H1 (cell line): ENCODE data around the gene SIRT7. TPM values are rescaled to one million over a fixed set of nuclear protein-coding genes. Genes with fewer than 3 reads are reported as not detected.

Experiments used
- CTCF ChIA-PET: fragments of 300-600 bp; sonication (Branson Sonifier 250); formaldehyde crosslinking; loops from one replicate; lab custom pipeline; 2021; ENCODE audit not compliant: partially characterized antibody; lab: Charles Lee
- POLR2A ChIA-PET: fragments of 300-600 bp; sonication (Branson Sonifier 250); formaldehyde crosslinking; loops from one replicate; lab custom pipeline; 2021; ENCODE audit warnings: inconsistent platforms; ENCODE audit not compliant: partially characterized antibody; lab: Charles Lee
- DNase-seq, 2 experiments: peaks; one replicate each; pipeline versions ENCODE4 v3.0.0 to v3.0.0-alpha.2; 2010 to 2022; ENCODE audit warnings: low spot score in 2 of 2, low read depth in 1 of 2, mixed read lengths in 1 of 2
- FAIRE-seq: peaks from 2 replicates; lab custom pipeline; 2011; peaks lifted over from hg19 to GRCh38; lab: Jason Lieb, UNC
- H2AFZ ChIP-seq: 2 replicates; pipeline ENCODE4 v1.8.1; 2012; ENCODE audit warnings: low read length, inconsistent platforms
- H2AK5ac ChIP-seq: 2 replicates; pipeline ENCODE4 v1.6.1; 2013; ENCODE audit warnings: low read depth, low read length
- H2BK120ac ChIP-seq: replicated peaks from 2 replicates; pipeline ENCODE3; 2013; ENCODE audit warnings: low read depth, low read length, inconsistent platforms
- H2BK12ac ChIP-seq: 2 replicates; pipeline ENCODE4 v1.6.1; 2013; ENCODE audit warnings: low read depth, low read length
- H2BK15ac ChIP-seq: 2 replicates; pipeline ENCODE4 v1.6.1; 2013; ENCODE audit warnings: low read length
- H2BK20ac ChIP-seq: 2 replicates; pipeline ENCODE4 v1.6.1; 2013; ENCODE audit warnings: low read length
- H2BK5ac ChIP-seq: 2 replicates; pipeline ENCODE4 v1.6.1; 2013; ENCODE audit warnings: low read depth, low read length
- H3K14ac ChIP-seq: 2 replicates; pipeline ENCODE4 v1.6.1; 2013; ENCODE audit warnings: inconsistent platforms; ENCODE audit not compliant: insufficient read length
- H3K18ac ChIP-seq: 2 replicates; pipeline ENCODE4 v1.6.1; 2013; ENCODE audit warnings: low read length; ENCODE audit errors: extremely low read depth
- H3K23ac ChIP-seq: 2 replicates; pipeline ENCODE4 v1.6.1; 2013; ENCODE audit warnings: inconsistent platforms; ENCODE audit not compliant: insufficient read length
- H3K23me2 ChIP-seq: 2 replicates; pipeline ENCODE4 v1.6.1; 2013; ENCODE audit warnings: low read depth, low read length
- H3K27ac ChIP-seq: 2 replicates; pipeline ENCODE4 v1.6.1; 2011; ENCODE audit warnings: low read depth, low read length, inconsistent platforms
- H3K27me3 ChIP-seq, 4 experiments: replicated peaks in 1 of 4; 1 replicate in 1 of 4; 2 replicates in 3 of 4; pipeline versions ENCODE4 v1.6.1 to v1.8.1; 2011 to 2013; ENCODE audit warnings: low read length in 3 of 4, mild to moderate bottlenecking in 3 of 4, inconsistent platforms in 2 of 4, mixed read lengths in 2 of 4, moderate library complexity in 1 of 4; ENCODE audit not compliant: control insufficient read depth in 3 of 4, insufficient read depth in 3 of 4; ENCODE audit errors: extremely low read depth in 1 of 4
- H3K36me3 ChIP-seq, 4 experiments: 2 replicates each; pipeline versions ENCODE4 v1.6.1 to v1.8.1; 2011 to 2013; ENCODE audit warnings: mild to moderate bottlenecking in 4 of 4, low read length in 3 of 4, moderate library complexity in 2 of 4, control low read depth in 1 of 4, inconsistent platforms in 1 of 4; ENCODE audit not compliant: insufficient read depth in 4 of 4, control insufficient read depth in 2 of 4
- H3K4ac ChIP-seq: replicated peaks from 2 replicates; pipeline ENCODE3; 2013; ENCODE audit warnings: low read length, low read depth, mixed read lengths, inconsistent platforms; ENCODE audit not compliant: insufficient read length
- H3K4me1 ChIP-seq, 4 experiments: replicated peaks in 1 of 4; 1 replicate in 1 of 4; 2 replicates in 3 of 4; pipeline versions ENCODE4 v1.6.1 to v1.8.1; 2011 to 2013; ENCODE audit warnings: low read length in 3 of 4, inconsistent platforms in 2 of 4, mixed read lengths in 1 of 4; ENCODE audit not compliant: insufficient read depth in 4 of 4, control insufficient read depth in 3 of 4
- H3K4me2 ChIP-seq, 2 experiments: 2 replicates each; pipeline versions ENCODE4 v1.6.1 to v1.8.1; 2011 to 2013; ENCODE audit warnings: low read depth in 2 of 2, low read length in 2 of 2, control low read depth in 1 of 2, inconsistent platforms in 1 of 2, mild to moderate bottlenecking in 1 of 2; ENCODE audit not compliant: insufficient read depth in 1 of 2
- H3K4me3 ChIP-seq, 4 experiments: fragments of 200-600, 300-600 bp in 1 of 4; sonication (generic), shearing (Covaris generic), sonication (Bioruptor Twin) in 1 of 4; 2 replicates each; pipeline versions ENCODE4 v1.5.1 to v1.8.1; 2011 to 2016; ENCODE audit warnings: low read length in 4 of 4, low read depth in 3 of 4, control low read depth in 2 of 4, inconsistent platforms in 2 of 4, mild to moderate bottlenecking in 2 of 4, mixed read lengths in 1 of 4, moderate library complexity in 1 of 4; ENCODE audit not compliant: insufficient read depth in 2 of 4; ENCODE audit errors: extremely low read depth in 1 of 4
- H3K56ac ChIP-seq: replicated peaks from 2 replicates; pipeline ENCODE3; 2013; ENCODE audit warnings: low read depth, mild to moderate bottlenecking, mixed read lengths, low read length, inconsistent platforms; ENCODE audit not compliant: insufficient read length
- H3K79me1 ChIP-seq: 2 replicates; pipeline ENCODE4 v1.6.1; 2013; ENCODE audit warnings: low read depth, low read length, control low read depth
- H3K79me2 ChIP-seq, 2 experiments: 2 replicates each; pipeline versions ENCODE4 v1.6.1 to v1.8.1; 2012 to 2013; ENCODE audit warnings: low read length in 2 of 2, mild to moderate bottlenecking in 2 of 2, inconsistent platforms in 1 of 2; ENCODE audit not compliant: insufficient read depth in 2 of 2, control insufficient read depth in 1 of 2
- H3K9ac ChIP-seq, 4 experiments: replicated peaks in 1 of 4; 1 replicate in 1 of 4; 2 replicates in 3 of 4; pipeline versions ENCODE4 v1.6.1 to v1.8.1; 2011 to 2013; ENCODE audit warnings: low read depth in 3 of 4, low read length in 3 of 4, control low read depth in 2 of 4, mild to moderate bottlenecking in 2 of 4, moderate library complexity in 2 of 4, inconsistent platforms in 1 of 4; ENCODE audit errors: extremely low read depth in 1 of 4
- H3K9me3 ChIP-seq, 2 experiments: 2 replicates each; pipeline versions ENCODE4 v1.6.1 to v1.8.1; 2012 to 2013; ENCODE audit warnings: mild to moderate bottlenecking in 2 of 2, moderate library complexity in 2 of 2, control low read depth in 1 of 2, inconsistent platforms in 1 of 2, low read depth in 1 of 2, low read length in 1 of 2, mixed read lengths in 1 of 2; ENCODE audit not compliant: insufficient read depth in 2 of 2
- H4K20me1 ChIP-seq, 2 experiments: replicated peaks in 1 of 2; 2 replicates each; pipeline versions ENCODE3 to v1.8.1; 2011 to 2013; ENCODE audit warnings: inconsistent platforms in 2 of 2, low read length in 2 of 2, mild to moderate bottlenecking in 1 of 2; ENCODE audit not compliant: insufficient read depth in 2 of 2, control insufficient read depth in 1 of 2
- H4K5ac ChIP-seq: 2 replicates; pipeline ENCODE4 v1.6.1; 2013; ENCODE audit warnings: low read length, low read depth, mixed read lengths, inconsistent platforms; ENCODE audit not compliant: insufficient read length
- H4K8ac ChIP-seq: 2 replicates; pipeline ENCODE4 v1.8.0; 2013; ENCODE audit warnings: mild to moderate bottlenecking, moderate library complexity, low read length, inconsistent platforms; ENCODE audit not compliant: insufficient read depth; ENCODE audit errors: extremely low read depth
- H4K91ac ChIP-seq: replicated peaks from 2 replicates; pipeline ENCODE3; 2013; ENCODE audit warnings: low read length, mixed read lengths, inconsistent platforms; ENCODE audit not compliant: insufficient read length
- MAFK ChIP-seq: IDR thresholded peaks from 2 replicates; pipeline ENCODE4 v1.6.1; 2012; ENCODE audit warnings: low read depth, mild to moderate bottlenecking, improper control_type of control experiment, low read length
- POLR2A ChIP-seq, 2 experiments: IDR thresholded peaks; 1 replicate in 1 of 2; 2 replicates in 1 of 2; pipeline ENCODE4 v1.6.1; 2011; ENCODE audit warnings: low read depth in 2 of 2, low read length in 2 of 2, mild to moderate bottlenecking in 2 of 2; ENCODE audit errors: control extremely low read depth in 1 of 2
- WGBS, 2 experiments: shearing (Covaris generic) in 1 of 2; methylation state at CpG; one replicate each; pipeline versions ENCODE4 v1.1.6 to v1.1.7; 2013 to 2015; ENCODE audit warnings: low lambda C conversion rate in 2 of 2, mixed read lengths in 2 of 2, inconsistent platforms in 1 of 2, low coverage in 1 of 2, missing lambda C conversion rate in 1 of 2; ENCODE audit not compliant: insufficient replicate concordance in 2 of 2, insufficient coverage in 1 of 2, insufficient read length in 1 of 2; ENCODE audit errors: extremely low coverage in 1 of 2, missing lambda C conversion rate in 1 of 2; 5-methylcytosine and 5-hydroxymethylcytosine counted together
- polyA plus RNA-seq, 7 experiments: library from polyadenylated mRNA; depleted of rRNA in 3 of 7; stranded (reverse) in 5 of 7; unstranded in 2 of 7; fragments of >200 nt in 5 of 7; fragments of 200-250 nt in 2 of 7; gene quantifications; 1 replicate in 5 of 7; 2 replicates in 1 of 7; 4 replicates in 1 of 7; pipeline versions ENCODE4 v1.2.1 to v1.2.3, GENCODE V29; 2011 to 2013; ENCODE audit warnings: missing spikeins in 2 of 7, mixed read lengths in 2 of 7
- total RNA-seq: library from RNA; stranded (reverse); fragmentation: NEBNext Ultra II Directional; extraction: Animal tissue kit (Norgen Biotek cat#: 25700); gene quantifications from 2 replicates; pipeline ENCODE4 v1.2.1, GENCODE V29; 2021

SIRT7 gene
- total and polyA plus RNA-seq, 2 of the 8 experiments (the other 6 are each of a cell fraction or from before 2014, with no cell fraction given), result 5.8 to 16.6 TPM

DNA sequence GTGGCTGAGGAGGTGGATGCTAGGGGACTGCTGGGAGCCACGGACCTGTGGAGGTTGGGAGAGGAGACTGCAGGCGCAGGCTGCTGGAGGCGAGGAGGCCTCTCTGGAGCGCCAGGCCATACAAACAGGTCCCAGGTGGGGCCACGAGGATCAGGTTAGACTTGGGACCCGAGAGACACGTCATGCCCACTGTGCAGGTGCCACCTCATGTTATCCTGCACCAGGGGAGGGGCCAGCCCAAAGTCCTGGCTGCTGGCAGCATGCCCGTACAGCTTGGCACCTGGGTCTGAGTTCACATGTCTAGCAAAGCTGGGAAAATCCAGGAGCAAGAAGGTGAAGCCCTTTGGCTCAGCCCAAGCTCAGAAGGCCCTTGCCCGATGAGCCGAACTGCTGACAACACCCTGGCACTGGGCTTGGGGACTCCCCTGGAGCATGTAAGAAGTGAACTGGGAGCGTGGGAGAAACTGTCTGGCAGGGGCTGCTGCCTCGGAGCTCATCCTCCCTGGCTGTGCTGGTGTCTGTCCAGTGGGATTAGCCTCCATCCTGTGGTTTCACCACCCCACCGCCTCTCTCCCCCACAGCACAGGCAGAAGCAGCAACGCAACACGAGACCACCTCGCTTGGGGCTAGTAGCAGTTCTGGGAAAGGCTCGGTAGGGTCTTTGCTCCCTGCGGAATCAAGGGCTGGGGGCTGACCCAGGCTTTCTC, 52.1 kb downstream of the SIRT7 start:
- Histone ChIP-seq H3K79me2 (peaks cover 0 to 32% of the 10 kb centered on the region in 2 experiments; a peak in 3 of 4 replicates), H3K27ac (no peak overlapping the region)

More for the DNA sequence above, 52.1 kb downstream of the SIRT7 start:
- Histone ChIP-seq H2BK15ac (no peak overlapping the region), H2AFZ (no peak overlapping the region), H3K27me3 (no peaks in the 10 kb centered on the region), H3K4ac (no peak overlapping the region), H3K4me1 (peaks cover 0 to 28% (median 21%) of the 10 kb centered on the region in 4 experiments; a peak in 5 of 7 replicates), H2BK5ac (no peak overlapping the region), H3K4me3 (no peak overlapping the region), H3K23ac (no peak overlapping the region), H4K20me1 (peaks cover 11 to 48% of the 10 kb centered on the region in 2 experiments), H2BK12ac (no peak overlapping the region), H2BK20ac (no peak overlapping the region), H3K36me3 (peaks cover 2 to 29% (median 9%) of the 10 kb centered on the region in 4 experiments; a peak in 4 of 8 replicates), H4K91ac (no peak overlapping the region), H3K23me2 (peaks cover 7% of the 10 kb centered on the region; the same call in 1 of the 2 replicates), H4K5ac (no peak overlapping the region), H3K56ac (no peak overlapping the region), H3K79me1 (peaks cover 3% of the 10 kb centered on the region), H4K8ac (no peak overlapping the region; the same call in 1 of the 2 replicates), H3K18ac (no peak overlapping the region), H3K4me2 (no peak overlapping the region), H2BK120ac (no peak overlapping the region), H2AK5ac (no peak overlapping the region), H3K9ac (no peak overlapping the region), H3K14ac (no peak overlapping the region), H3K9me3 (no peaks in the 10 kb centered on the region)
- ChIA-PET CTCF (interaction anchor here (0.6 to 1.8 kb wide), 9 partner anchors 10 to 171 kb away, joined by 3 to 5 read pairs (median 3); partner anchors contain the start of gene MCRIP1), POLR2A (interaction anchor here (0.8 to 6.6 kb wide), 26 partner anchors 8 to 238 kb away, joined by 3 to 36 read pairs (median 4); partner anchors contain the start of genes CENPX, MCRIP1, MRPL12 and PCYT2)
- DNase-seq (no peak), FAIRE-seq (no peak)
- no peak for TF ChIP-seq MAFK
- peak in 1 of 2 experiments; percentile 43; a peak in 1 of 3 replicates for TF ChIP-seq POLR2A (IDR thresholded peaks at IDR 0.05; ENCODE audit: control extremely low read depth in 1 of 2, low read depth in 2 of 2, low read length in 2 of 2)
- 89% methylated on average over 17 of the region's 18 CpGs; no CpG with 5 or more reads in 1 of the 2 experiments for WGBS, 2 experiments
